IMR-90 (cell line): ENCODE data around the gene FAM114A2.

Experiments
- CEBPB ChIP-seq: IDR thresholded peaks from 2 replicates; pipeline ENCODE4 v1.6.1; 2012; ENCODE audit warnings: low read depth, low read length, improper control_type of control experiment
- FOS ChIP-seq: fragments of 150-350 bp; IDR thresholded peaks from 2 replicates; pipeline ENCODE4 v1.6.1; 2016; ENCODE audit warnings: low read depth, low read length
- MAZ ChIP-seq: IDR thresholded peaks from 2 replicates; pipeline ENCODE4 v1.6.1; 2012; ENCODE audit warnings: low read depth, mild to moderate bottlenecking, low read length, improper control_type of control experiment, moderate library complexity, borderline replicate concordance
- POLR2A ChIP-seq: IDR thresholded peaks from 2 replicates; pipeline ENCODE4 v1.6.1; 2012; ENCODE audit warnings: mild to moderate bottlenecking, low read depth, low read length
- RAD21 ChIP-seq: IDR thresholded peaks from 2 replicates; pipeline ENCODE4 v1.6.1; 2012; ENCODE audit warnings: low read length, improper control_type of control experiment
- RFX5 ChIP-seq: IDR thresholded peaks from 2 replicates; pipeline ENCODE4 v1.8.0; 2012; ENCODE audit warnings: low read depth, mild to moderate bottlenecking, low read length, moderate library complexity
- TF ChIP-seq, protein P1 (sequence below): fragments of 150-350 bp; IDR thresholded peaks from 2 replicates; pipeline ENCODE4 v1.6.1; 2017; ENCODE audit warnings: mild to moderate bottlenecking, antibody characterized with exemption, low read length, low read depth
- TF ChIP-seq, protein P2 (sequence below): conservative IDR thresholded peaks from 2 replicates; pipeline ENCODE4 v1.5.1; 2012; ENCODE audit warnings: mild to moderate bottlenecking, low read depth, low read length, improper control_type of control experiment
- TF ChIP-seq, protein P3 (sequence below): fragments of 150-350 bp; IDR thresholded peaks from 2 replicates; pipeline ENCODE4 v1.6.1; 2016; ENCODE audit warnings: low read depth, mild to moderate bottlenecking, low read length, moderate library complexity, borderline replicate concordance

DNA sequence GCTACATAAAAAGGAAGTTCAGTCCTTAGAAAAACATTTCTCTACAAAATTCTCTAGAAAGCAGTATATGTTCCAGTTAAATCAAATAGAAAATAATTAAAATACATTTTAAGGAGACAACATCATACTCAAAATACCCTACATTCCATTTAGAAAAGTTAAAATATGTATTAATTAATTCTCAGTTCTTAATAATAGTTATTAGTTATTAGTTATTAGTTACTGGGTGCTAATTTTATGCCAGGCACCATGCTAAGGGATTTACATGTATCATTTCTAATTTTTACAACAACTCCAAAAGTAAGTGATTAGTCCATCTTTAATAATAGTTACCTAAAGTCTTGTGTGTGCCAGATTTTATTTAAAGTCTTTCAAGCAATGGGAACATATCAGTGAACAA lies 38.0 kb downstream of the FAM114A2 start:
- TF ChIP-seq RFX5 (no peak), FOS (no peak), POLR2A (no peak), CEBPB (no peak), RAD21 (no peak), MAZ (no peak)
- TF ChIP-seq, protein P1, sequence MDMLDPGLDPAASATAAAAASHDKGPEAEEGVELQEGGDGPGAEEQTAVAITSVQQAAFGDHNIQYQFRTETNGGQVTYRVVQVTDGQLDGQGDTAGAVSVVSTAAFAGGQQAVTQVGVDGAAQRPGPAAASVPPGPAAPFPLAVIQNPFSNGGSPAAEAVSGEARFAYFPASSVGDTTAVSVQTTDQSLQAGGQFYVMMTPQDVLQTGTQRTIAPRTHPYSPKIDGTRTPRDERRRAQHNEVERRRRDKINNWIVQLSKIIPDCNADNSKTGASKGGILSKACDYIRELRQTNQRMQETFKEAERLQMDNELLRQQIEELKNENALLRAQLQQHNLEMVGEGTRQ, result no peak
- TF ChIP-seq, protein P2, sequence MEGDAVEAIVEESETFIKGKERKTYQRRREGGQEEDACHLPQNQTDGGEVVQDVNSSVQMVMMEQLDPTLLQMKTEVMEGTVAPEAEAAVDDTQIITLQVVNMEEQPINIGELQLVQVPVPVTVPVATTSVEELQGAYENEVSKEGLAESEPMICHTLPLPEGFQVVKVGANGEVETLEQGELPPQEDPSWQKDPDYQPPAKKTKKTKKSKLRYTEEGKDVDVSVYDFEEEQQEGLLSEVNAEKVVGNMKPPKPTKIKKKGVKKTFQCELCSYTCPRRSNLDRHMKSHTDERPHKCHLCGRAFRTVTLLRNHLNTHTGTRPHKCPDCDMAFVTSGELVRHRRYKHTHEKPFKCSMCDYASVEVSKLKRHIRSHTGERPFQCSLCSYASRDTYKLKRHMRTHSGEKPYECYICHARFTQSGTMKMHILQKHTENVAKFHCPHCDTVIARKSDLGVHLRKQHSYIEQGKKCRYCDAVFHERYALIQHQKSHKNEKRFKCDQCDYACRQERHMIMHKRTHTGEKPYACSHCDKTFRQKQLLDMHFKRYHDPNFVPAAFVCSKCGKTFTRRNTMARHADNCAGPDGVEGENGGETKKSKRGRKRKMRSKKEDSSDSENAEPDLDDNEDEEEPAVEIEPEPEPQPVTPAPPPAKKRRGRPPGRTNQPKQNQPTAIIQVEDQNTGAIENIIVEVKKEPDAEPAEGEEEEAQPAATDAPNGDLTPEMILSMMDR, result no peak
- TF ChIP-seq, protein P3, sequence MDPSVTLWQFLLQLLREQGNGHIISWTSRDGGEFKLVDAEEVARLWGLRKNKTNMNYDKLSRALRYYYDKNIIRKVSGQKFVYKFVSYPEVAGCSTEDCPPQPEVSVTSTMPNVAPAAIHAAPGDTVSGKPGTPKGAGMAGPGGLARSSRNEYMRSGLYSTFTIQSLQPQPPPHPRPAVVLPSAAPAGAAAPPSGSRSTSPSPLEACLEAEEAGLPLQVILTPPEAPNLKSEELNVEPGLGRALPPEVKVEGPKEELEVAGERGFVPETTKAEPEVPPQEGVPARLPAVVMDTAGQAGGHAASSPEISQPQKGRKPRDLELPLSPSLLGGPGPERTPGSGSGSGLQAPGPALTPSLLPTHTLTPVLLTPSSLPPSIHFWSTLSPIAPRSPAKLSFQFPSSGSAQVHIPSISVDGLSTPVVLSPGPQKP, result no peak
